HTERT RPE-1 (cell line): ENCODE data around the gene C9orf43.
"Not testable (repeated sequence)": the region's sequence is repeated elsewhere in the genome, so short reads cannot be mapped to it uniquely, and the experiment has no call there.

Source experiments
- in situ Hi-C: fragments of 300-500 bp; cut with MboI; formaldehyde crosslinking; loops from 4 replicates; pipeline ENCODE4 v1.14.3; 2020; ENCODE audit warnings: low sequenced_read_pairs

The C9orf43 gene

GRCh38 chr9:113381441-113381840 lies 29.1 kb upstream of the C9orf43 start:
- in situ Hi-C loops = not testable (repeated sequence)

- in situ Hi-C loops = no loop called here
These were observed 28.6 kb upstream of the C9orf43 start for GRCh38 chr9:113381909-113382411.

- in situ Hi-C loops = no loop called here
These were observed 23.8 kb upstream of the C9orf43 start for GRCh38 chr9:113386571-113387393.

GRCh38 chr9:113387560-113388230 lies 22.9 kb upstream of the C9orf43 start:
- in situ Hi-C loops = no loop called here

GRCh38 chr9:113388833-113389232 lies 21.7 kb upstream of the C9orf43 start:
- in situ Hi-C loops = no loop called here

GRCh38 chr9:113389451-113389850 lies 21.1 kb upstream of the C9orf43 start:
- in situ Hi-C loops = no loop called here

- in situ Hi-C loops = no loop called here
These were observed 20.2 kb upstream of the C9orf43 start for GRCh38 chr9:113390192-113390960.

- in situ Hi-C loops = no loop called here
These were observed 18.6 kb upstream of the C9orf43 start for GRCh38 chr9:113391917-113392316.

- in situ Hi-C loops = no loop called here
These were observed 17.3 kb upstream of the C9orf43 start for GRCh38 chr9:113393281-113393680.

- in situ Hi-C loops = no loop called here
These were observed 15.3 kb upstream of the C9orf43 start for GRCh38 chr9:113395000-113395861.

GRCh38 chr9:113397203-113397631 lies 13.3 kb upstream of the C9orf43 start:
- in situ Hi-C loops = no loop called here

GRCh38 chr9:113398796-113399195 lies 11.8 kb upstream of the C9orf43 start:
- in situ Hi-C loops = no loop called here

- in situ Hi-C loops = no loop called here
These were observed 10.8 kb upstream of the C9orf43 start for GRCh38 chr9:113399646-113400200.

GRCh38 chr9:113401027-113401792 lies 9.3 kb upstream of the C9orf43 start, which contains the start of gene ALAD:
ALAD (minus strand) TSS chr9:113401284; CDS start chr9:113393559, 7,725 bp downstream.
- in situ Hi-C loops = no loop called here

- in situ Hi-C loops = no loop called here
These were observed 6.9 kb upstream of the C9orf43 start for GRCh38 chr9:113403646-113404045.

GRCh38 chr9:113406353-113406752 lies 4.2 kb upstream of the C9orf43 start:
- in situ Hi-C loops = not testable (repeated sequence)

GRCh38 chr9:113406873-113407511 lies 3.6 kb upstream of the C9orf43 start:
- in situ Hi-C loops = not testable (repeated sequence)

- in situ Hi-C loops = no loop called here
These were observed 1.1 kb upstream of the C9orf43 start for GRCh38 chr9:113409481-113409880.

GRCh38 chr9:113409883-113410206 lies 702 bp upstream of the C9orf43 start:
- in situ Hi-C loops = no loop called here
